Stimulated activated naive CD4-positive, alpha-beta T cell treated with Interleukin-2 at 50 U/mL for 16 hours (primary cell): Measurements from ENCODE around the gene IGLON5.

ENCODE experiments used
- DNase-seq: peaks from one replicate; lab custom pipeline; 2025; lab: John Stamatoyannopoulos, UW

Gene IGLON5

DNA sequence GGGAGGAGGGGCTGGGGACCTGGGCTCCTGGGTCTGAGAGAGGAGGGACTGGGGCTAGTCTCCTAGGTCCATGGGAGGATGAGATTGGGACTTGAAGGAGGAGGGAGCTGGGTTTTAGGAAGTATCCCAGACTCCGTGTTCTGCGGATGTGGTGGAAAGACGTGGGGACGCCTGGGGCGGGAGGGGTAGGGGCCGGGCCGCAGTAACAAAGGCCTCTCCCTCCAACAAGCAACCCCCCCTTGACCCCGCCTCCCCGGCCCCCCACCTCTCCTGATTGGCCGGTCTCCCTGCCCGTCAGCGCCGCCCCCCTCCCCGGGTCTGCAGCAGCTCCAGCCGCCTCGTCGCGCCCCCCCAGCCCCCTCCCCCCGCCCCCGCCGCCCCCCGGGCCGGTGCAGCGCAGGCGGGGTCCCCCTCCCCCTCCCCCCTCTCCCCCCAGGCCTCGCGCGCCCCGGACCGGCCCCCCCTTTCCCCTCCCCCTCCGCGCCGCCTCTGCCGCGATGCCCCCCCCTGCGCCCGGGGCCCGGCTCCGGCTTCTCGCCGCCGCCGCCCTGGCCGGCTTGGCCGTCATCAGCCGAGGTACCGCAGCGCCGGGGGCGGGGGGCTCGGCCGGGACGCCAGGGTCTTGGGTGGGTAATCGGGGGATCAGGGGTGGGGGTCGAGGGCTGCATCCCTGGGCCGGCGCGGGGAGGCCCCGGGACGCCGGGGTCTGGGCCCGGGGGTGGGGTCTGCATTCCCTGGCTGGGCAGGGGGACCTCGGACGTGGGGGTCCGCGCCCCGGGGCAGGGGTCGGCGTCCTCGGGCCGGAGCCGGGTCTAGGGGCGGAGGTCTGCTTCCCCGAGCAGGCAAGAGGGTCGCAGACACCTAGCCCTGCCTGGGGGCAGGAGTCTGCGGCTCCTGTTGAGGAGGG is at the start of gene IGLON5:
Gene IGLON5 (plus strand): TSS at position 294 of the 907 bp plus-strand sequence. CDS start 204 bp downstream, at position 498.
- DNase-seq = no peak

DNA sequence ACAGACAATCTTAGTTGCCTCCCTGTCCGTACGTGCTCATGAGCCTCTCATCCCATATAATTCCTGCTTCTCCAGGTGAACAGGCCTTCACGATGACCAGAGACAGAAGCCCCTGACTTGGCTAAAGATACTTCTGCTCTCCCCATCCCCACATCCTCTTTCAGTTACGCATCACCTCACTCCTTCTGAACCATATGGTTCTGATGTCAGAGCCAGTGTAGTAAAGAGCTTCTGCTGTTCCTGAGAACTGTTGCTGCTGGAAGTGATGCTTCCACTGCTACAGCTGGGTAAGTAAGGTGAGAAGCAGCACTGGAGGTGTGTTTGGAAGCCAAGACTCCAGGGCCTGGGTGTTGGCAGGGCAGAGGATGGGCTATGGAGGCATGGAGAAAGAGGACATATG is 47.6 kb upstream of the IGLON5 start:
- DNase-seq = no peak

DNA sequence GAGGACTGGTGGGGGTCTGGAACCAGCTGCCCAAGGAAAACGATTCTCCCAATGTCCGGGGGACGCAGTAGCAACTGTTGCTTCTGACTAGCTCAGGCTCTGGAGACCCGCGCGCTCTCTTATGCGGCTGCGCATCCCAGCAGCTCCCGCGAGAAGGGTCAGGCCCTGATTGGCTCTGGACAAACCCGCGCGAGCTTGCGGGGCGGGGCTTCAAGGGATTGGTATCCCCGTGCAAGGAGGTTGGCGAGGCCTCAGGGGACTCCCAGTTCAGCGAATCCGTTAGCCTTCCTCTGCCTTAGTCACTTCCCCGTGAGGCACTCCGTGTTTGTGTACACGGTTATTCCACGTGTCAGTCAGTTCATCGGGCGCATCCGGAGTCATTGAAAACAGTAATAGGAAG is 40.4 kb upstream of the IGLON5 start:
- no peak for DNase-seq

DNA sequence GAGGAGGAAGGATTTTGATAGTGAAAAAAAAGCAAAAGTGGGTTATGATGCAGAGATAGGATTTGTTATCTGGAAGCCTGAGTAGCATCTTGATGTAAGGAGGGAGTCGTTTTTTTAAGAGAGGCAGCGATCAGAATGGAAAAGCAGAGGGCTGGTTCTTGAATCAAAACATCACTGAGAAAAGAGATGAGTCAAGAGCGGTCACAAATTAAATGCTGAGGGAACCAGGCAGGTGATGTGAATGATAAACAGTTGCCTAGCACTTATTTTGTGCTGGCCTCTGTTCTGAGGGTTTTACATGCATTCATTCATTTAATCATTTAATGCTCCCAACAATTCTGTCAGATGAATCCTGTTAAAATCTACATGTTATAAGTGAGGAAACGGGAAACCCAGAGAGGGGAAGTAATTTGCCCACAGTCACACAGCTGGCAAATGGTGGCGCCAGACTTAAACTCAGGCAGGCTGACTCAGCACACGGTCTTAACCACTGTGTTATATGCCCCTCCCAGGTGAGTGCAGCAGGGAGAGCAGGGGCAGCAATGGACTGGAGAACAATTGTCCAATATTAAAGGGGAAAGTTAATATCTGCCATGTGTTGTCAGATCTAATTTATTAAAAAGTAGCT is 39.1 kb upstream of the IGLON5 start:
- DNase-seq = no peak

DNA sequence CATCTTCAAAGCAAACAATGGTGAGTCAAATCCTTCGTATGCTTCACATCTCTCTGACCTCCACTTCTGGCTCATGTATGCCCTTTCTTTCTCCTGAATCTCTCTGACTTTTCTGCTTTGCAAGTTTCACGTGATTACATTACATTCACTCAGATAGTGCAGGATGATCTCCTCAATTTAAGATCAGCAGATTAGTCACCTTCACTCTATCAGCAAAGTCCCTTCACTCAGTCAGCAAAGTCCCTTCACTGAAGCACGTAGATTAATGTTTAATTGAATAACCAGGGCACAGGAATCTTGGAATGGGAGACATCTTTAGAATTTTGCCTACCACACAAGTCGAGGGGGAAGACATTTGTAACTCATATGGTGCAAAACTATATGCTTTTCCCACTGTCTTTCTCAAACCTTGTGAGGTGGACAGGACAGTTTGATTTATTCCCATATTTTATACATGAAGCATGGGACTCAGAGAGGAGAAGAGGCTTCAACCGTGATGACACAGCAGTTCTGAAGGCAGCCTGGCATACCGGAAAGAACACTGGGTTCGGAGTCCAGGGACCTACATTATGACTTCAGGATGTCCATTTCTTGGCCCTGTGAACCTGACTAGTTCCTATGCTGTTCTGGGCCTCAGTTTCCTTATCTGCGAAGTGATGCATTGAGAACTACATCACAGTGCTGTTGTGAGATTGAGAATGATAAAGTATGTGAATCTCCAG is 37.2 kb upstream of the IGLON5 start:
- no peak for DNase-seq

DNA sequence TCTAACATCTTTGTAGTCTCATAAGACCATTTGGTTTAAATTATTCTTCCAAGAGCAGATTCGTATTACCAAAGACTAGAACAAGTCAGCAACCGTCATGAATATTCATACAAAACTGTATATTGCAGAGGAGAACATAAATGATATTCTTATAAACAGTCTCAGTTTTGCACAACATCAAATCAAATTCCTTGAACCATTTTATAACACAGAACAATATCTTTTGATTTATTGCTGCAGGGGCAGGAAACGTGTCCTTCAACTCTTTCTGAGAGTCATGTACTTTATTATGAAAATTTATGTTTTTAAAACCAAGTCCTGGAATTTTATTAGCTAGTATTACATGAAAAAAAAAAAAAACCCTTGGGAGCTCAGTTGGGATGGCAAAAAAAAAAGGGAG is 34.3 kb upstream of the IGLON5 start:
- DNase-seq = no peak

DNA sequence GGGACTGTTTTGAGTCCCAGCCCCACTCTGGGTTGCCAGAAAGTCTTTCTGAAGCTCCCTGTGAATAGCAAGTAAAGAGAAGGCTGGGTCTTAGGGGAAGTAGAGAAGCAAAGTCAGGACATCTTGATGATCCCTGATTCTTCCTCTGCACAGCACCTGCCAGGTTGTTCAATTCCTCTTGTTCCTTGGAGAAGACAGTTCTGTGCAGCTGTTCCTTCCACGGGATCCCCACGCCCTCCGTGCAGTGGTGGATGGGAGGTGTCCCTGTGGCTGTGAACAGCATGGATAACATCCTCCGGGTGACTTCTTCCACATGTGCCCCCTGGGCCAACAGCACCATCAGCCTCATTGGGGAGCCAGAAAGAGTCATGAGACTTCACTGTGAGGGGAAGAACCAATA is 29.1 kb upstream of the IGLON5 start:
- no peak for DNase-seq

DNA sequence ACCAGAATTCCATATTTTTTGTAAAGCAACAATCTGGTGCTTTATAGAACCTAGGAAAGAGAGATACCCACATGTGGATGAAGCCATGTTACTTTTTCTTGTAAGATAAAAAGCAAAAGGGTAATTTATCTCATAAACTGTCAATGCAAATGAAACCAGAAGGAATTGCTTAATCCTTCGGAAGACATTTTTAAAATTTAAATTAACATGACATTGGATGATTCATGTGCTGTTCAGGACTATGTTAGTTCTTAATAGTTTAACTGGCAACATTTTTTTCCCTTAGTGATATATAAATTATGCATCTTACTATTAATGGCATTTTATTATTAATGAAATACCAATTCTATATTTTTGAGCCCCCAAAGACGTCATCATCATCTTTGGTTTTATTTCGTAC is 25.8 kb upstream of the IGLON5 start:
- no peak for DNase-seq

DNA sequence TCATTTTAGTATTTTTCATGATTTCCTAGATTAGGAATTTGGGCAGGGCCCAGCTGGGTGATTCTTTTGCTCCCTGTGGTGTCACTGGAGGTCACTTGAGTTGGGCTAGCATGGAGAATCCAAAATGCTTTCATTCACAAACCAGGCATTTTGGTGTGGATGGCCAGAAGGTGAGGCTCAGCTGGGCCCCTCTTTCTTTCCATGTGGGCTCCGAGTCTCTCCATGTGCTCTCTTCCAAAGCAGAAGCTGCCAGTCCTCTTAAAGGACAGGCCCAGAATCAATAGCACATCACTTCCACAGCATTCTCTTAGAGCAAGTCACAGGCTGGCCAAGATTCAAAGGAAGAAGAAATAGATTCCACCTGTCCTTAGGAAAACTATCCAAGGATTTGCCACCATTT is 21.8 kb upstream of the IGLON5 start:
- no peak for DNase-seq

DNA sequence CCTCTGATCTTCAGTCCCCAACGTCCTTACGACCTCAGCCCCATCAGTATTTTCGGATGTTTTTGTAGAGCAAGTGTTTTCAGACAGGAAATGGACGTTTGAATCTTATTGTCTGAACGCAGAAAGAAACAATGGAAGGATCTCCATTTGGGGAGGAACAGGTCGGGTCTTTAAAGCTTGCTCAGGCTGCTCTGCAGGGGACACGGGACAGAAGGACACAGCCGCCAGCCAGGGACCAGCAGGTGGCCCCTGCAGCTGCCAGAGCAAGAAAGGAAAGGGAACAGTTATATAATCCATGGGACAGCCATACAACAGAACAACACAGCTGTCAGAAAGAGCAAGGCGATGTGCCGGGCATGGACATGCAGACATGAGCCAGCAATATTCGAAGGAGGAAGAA is 18.5 kb upstream of the IGLON5 start:
- DNase-seq = no peak

DNA sequence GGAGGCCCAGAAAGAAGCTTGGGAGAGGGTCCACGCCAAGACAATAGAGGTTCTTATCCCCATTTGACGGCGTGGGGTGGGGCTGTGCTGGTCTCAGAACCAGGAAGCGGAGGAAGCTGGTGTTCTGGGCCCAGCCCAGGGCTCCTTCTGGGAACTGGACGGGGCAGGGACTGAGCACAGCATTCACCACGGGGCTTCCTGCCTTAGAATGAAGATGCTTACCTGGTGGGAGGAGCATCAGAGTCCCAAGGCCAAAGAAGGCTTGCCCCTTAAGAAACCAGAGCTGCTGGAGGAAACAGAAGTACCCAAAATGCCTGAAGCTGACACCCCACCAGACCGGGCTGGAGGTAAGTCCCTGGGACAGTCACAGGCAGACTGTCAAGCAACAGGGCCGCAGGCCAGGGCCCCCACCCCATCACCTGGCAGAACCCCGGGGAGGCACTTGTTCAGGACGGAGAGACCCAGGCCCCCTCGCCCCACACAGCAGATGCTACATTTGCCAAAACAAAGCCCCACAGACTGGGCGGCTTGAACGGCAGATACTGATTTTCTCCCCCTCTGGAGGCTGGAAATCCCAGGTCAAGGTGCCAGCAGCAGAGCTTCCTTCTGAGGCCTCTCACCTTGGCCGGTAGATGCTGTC is 17.8 kb upstream of the IGLON5 start:
- DNase-seq = no peak

DNA sequence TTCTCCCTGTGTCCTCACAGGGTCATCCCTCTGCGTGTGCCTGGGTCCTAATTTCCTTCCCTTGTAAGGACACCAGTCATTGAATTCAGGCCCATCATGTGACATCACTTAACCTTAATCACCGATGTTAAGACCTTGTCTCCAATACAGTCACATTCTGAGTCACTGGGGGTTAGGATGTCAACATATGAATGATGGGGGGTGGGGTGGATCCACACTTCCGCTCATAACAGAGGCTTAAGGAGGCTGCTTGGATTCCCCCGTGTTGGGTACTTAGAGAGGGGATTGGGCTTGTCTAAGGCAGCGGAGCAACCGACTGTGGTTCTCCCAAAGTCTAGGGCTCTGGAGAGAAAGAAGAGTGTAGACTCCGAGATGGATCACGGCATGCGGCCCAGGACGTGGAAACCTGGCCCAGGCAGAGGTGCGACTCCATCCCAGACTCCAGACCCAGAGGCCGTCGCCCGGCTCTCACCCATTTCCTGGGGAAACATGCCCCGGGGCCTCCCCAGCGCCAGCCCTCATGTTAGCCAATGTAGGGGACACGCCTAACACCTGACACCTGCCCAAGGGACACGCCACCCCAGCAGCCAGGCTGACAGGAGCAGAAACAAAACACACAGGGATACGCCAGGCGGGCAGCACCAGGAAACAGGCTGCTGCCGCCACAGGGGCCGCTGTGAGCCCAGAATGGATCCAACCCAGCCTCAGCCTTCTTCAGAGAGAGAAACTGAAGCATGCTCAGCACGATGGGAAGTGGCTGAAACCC is 17.1 kb upstream of the IGLON5 start:
- DNase-seq = no peak

DNA sequence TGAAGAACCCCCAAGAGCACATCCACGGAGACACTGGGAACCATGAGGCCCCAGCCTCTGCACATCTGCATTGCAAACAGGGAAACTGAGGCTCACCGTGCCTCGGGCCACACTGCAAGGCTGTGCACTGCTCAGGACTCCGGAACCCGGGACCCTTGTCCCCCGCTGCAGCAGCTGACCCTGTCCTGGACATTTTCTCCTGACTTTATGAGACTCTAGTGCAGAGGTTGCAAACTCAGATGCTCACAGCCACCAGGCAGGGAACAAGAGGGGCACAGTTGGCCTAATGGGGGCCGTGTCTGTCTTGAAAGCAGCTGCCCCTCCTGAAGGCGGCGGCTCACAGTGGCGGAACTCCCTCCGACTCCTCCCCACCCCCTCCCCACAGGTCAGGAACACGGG is 16.5 kb upstream of the IGLON5 start:
- DNase-seq = no peak

DNA sequence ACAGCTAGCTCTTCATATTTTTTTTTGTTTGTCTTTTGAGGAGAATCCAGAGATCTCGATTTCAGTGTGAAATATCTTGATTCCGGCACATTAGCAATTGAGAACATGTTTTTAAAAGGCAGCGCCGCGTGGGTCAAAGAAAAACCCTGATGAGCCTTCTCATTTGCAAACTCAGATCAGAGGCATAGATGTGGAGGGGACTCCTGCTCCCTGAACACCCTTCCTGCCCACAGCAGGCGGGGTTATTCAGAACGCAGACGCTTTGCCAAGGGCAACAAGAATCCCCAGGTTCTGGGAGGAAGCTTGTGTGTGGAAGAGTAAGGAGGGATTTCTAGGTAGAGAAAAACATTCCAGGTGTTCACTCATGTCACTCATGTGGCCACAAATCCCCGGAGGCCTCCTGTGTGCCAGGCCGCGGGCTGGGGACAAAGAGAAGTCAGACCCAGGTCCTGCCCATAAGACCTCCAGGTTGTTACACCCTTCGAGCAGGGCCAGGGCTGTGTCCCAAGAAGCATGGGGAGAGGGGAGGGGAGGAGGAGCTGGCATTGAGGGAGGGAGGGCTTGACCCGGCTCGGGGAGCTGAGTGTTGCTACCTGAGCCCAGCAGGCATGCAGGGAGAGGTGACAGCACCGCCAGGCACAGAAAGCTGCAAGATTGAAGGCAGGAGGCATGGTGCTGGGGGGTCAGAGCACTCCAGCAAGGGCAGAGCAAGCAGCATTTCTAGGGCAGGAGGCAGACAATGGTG is 15.9 kb upstream of the IGLON5 start:
- DNase-seq = no peak

DNA sequence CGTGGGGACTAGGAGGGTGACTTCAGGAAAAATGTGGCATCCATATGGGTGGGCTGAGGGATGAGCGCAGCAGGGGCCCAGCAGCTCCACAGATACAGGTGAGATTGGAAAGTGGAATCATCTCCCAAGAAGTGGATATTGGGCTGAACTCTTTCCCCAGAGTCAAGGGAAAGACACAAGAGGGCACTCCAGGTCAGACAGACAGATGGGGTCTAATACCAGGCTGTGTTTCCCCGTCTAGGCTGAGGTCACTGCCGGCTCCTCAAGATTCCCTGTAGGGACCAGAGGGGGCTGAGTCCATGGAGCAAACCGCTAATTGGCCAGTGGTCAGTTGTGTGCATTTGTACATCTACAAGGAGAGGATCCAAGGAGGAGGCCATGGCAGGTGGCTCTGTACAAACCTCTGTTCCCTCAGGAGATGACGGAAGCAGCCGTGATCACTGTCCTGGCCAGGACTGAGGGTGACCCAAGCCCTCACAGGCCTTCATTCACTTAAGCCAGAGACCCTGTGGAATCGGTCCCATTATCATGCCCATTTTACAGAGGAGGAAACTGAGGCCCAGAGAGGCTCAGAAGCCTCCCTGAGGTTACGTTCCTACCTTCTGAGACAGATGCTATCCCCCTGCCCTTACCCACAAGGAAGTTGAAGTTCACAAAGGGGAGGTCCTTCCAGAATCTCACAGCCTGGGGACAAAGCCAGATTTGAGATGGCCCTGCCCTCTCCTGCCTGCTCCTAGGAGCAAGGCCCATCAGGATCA is 14.9 kb upstream of the IGLON5 start:
- no peak for DNase-seq

DNA sequence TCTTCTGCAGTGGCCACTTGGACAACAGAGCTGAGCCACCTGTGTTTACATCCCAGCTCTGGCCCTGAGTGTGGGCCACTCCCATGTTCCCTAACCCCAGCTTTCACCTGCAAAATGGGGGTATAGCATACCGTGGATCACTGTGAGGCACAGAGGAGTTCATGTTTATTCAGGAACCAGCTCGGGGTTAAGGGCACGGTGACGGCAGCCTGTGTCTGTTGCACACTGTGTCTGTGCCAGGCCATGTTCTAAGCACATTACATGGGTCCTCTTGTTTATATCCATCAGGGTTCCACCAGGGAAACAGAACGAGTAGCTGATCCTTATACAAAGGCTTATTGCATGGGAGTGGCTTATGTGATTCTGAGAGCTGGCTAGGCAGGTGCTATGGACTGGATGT is 14.0 kb upstream of the IGLON5 start:
- DNase-seq = no peak

DNA sequence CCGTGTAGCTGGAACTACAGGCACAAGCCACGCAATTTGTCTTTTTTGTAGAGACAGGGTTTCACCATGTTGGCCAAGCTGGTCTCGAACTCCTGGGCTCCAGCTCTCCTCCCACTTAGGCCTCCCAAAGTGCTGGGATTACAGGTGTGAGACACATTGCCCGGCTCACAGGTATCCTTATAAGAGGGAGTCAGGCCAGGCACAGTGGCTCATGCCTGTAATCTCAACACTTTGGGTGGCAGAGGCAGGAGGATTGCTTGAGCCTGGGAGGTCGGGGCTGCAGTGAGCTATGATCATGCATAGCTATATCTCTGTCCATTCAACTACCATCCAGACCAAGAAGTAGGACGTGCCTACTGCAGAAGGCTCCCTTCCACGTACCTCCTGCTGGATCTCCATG is 10.2 kb upstream of the IGLON5 start:
- DNase-seq = no peak

DNA sequence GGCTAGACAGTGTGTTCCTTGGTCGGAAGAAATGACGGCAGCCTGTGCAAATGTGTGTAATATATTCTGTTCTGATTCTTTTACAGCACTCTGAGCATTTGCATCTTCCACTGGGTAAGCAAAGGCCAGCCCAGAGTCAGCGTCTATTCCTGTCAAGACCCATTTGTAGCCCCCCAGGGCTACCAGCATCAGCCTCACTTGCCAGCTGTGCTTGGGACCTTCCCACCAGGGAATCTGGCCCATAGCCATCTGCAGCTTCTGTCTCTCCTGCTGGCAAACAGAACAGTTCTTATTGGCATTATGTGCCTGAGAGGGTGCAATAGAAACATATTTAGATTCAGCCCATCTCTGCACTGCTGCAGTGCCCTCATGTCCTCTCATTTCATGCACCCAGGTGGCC is 6.0 kb upstream of the IGLON5 start:
- DNase-seq = no peak

DNA sequence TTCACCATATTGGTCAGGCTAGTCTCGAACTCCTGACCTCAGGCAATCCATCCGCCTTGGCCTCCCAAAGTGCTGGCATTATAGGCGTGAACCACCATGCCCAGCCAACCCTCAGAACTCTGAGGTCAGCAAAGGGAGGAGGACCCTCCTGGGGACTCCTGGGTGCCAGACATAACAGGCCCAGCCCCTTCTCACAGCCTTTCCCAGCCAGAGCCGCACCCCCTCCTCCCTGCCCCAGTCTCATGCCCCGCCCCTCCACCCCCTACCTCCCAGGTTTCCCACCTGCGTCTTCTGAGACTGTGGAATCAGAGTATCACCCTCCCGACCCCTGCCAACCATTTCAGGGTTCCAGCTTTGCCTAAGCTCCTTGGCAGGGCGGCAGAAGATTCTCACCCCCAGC is 5.2 kb downstream of the IGLON5 start:
- no peak for DNase-seq

DNA sequence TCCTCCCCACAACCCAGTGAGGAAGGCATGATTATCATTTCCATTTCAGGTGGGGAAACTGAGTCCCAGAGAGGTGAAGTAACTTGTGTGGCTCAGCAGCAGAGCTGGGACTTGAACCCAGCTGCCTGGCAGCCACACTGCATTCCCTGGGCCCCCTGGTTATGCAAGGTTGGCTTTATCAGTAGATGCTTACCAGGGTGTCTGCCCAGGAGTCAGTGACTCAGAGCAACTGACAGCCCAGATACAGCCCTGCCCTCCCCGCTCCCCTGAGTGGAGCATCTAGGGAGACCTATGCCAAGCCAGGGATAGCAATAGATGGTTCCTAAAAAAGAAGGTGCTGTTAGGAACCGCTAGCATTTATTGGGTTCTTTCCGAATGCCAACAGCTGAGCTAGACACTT is 5.9 kb downstream of the IGLON5 start:
- no peak for DNase-seq
